HG02571 (cell line): ENCODE results near the gene IL10.
A peak's percentile ranks its signal among the peaks of the same experiment; 100 is the strongest.
"Not testable (repeated sequence)": the region's sequence is repeated elsewhere in the genome, so short reads cannot be mapped to it uniquely, and the experiment has no call there.

Experiments
- ATAC-seq: cut with Tn5 transposase; IDR thresholded peaks from one replicate; pipeline ENCODE4 v1.9.1; 2021; ENCODE audit warnings: mild to moderate bottlenecking, moderate library complexity; ENCODE audit not compliant: unreplicated experiment

IL10 gene

DNA sequence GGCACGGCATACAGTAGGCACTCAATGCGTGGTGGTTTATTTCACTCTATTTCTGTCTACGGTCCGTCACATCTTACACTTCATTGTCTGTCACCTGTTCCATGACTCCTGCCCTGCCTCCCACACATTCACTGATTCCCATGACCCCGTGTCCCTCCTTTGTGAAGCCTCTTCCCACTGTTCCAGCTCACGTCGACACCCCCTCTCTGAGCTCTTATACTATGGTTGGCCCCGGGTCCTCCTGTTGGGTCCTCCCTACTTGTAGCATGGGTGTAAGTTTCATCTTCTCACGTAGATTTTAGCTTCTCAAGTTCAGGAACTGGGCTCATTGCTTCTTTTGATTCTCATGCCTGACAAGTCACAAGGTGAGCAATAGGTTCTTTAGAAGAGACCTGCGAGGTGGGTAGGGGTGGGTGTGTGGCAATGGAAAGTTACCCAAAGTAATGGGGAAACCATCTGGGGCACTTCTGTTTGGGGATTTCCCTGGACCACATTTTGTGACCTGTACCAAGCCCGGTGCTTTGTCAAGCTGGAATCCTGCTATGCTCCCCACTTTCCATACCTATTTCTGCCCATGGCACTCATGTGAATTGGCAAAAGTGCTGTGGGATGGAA lies 22.1 kb upstream of the IL10 start:
- no peak for ATAC-seq

DNA sequence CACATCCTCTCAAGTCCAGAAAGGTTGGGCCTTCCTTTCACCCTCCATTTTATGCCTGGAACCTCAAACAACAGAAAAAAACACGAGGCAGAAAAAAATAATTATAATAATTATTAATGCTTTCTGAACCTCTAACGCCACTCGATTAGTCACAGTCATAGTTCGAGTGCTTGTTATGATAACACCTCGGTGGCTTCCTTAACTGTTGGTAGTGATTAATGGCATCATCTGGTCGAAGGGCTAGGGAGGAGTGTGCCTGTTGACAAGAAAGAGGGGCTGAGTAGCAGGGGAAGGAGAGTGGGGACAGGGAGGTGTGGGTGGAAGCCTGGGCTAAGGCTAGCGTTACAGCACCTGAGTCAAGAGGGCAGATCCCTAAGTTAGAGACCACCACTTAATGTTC lies 21.3 kb upstream of the IL10 start:
- no peak for ATAC-seq

DNA sequence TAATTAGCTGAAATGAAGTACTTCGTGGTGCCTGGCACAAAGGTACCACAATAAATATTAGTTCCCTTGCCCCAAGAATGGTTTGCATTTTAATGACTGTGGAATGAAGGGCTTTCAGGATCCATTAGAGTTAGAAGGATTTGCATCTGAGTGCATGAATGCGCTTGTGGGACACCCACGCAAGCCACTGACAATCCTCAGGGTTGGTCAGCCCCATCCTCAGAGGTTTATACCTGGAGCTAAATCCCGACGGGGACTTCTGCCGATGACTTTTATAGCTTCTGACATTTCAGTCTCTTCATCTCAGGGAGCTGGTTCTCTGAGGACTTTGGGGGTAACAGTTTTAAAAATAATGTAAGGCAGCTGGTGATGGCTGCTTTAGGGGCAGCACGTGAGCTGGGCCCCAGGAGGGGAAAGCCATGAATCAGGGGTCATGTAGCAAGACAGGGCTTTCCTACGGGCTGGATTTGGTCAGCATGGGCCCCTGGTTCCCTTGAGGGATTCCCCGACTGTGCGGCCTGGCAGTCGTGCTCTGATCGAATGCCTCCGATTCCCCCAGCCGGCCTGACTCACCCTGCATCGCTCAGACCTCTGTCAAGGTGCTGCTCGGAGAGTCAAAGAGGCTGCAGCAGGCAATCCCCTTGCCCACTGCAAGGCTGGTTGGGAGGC lies 20.8 kb upstream of the IL10 start:
- ATAC-seq: peak; percentile 41

DNA sequence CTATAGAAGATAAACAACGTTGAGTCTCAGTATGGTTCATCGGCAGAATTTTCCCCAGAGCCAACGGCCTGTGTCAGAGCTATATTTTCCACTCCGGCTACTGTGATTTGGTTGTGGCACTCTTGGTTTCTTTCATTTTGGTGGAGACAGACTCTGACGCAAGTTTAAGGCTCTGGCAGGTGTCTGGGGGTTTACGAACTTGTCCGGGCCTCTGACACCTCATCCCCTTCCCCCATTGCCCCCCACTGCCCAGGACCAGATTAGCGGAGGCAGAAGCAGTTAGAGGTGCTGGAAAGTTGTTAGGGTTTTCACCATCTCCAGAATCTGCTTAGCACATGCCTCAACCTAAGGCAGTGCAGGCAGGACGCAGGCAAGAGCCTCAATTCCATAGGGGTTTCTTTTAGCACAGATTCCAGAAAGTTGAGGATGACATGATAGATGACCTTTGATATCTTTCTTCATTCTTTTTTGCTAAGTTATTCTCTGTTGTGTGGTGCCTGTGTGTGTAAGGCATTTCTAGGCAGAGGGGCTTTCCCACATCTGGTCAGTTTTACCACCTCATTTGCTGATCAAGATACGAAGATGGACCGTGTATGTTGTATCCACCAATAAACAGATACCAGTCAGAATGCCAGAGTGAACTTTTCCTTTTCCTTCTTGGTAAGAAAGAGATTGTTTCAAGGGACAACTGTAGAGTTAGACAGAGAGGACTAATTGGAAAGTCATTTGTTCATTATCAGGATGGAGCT lies 18.4 kb upstream of the IL10 start:
- ATAC-seq: no peak

DNA sequence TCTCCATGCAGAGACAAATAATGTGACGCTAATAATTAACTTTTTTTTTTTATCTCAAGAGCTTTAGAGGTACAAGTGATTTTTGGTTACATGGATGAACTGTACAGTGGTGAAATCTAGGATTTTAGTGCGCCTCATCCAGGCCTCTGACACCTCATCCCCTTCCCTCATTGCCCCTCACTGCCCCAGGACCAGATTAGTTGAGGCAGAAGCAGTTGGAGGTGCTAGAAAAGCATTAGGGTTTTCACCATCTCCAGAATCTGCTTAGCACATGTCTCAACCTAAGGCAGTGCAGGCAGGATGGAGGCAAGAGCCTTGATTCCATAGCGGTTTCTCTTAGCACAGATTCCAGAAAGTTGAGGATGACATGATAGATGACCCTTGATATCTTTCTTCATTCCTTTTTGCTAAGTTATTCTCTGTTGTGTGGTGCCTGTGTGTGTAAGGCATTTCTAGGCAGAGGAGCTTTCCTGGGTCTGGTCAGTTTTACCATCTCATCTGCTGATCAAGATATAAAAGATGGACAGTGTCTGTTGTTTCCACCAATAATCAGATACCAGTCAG lies 16.3 kb upstream of the IL10 start:
- no peak for ATAC-seq

DNA sequence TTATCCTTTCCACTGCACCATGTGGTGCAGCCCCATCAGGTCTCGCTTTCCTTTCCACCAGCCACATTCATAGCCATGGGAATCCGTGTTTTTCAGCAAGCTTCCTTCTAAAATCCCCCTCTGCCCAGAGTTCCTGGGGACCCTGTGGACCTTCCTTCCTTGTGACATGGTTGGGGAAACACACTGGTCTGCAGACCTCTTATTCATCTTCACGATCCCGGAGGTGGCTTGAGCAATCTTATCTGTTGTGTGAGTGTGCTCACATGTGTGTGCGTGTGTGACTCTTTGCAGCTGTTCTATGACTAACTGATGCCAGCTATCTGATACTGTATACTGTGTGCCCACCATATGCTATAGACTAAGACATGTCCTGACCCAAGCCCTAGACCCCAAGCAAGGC lies 15.6 kb upstream of the IL10 start:
- ATAC-seq: no peak

- ATAC-seq: no peak
These were observed 14.1 kb upstream of the IL10 start for GRCh38 chr1:206786212-206786886.

DNA sequence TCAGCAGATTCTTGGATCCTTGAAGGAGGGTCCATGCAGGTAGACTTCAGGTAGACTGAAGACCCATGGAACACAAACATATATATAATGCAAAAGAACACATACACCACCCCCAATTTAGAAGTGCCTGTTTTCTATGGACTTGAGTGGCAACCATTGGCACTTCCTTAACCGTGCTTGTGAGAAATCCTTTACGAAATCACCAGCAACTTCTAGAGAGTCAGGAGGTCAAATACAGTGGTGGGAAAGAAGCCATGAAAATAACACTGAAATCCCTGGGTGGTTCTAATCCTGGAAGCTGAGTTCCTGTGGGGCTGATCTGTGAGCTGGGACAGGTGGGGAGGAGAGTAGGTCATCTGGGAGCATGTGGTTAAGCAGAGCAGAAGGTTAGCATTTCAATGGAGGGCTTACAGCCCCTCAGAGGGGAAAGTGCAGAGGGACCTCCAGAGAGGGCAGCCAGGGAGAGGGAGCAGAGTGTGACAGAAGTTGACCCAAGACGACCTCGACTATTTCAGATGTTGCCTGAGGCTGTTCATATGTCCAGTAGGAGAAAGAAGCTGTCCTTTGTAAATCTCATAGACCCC lies 13.0 kb upstream of the IL10 start:
- no peak for ATAC-seq

DNA sequence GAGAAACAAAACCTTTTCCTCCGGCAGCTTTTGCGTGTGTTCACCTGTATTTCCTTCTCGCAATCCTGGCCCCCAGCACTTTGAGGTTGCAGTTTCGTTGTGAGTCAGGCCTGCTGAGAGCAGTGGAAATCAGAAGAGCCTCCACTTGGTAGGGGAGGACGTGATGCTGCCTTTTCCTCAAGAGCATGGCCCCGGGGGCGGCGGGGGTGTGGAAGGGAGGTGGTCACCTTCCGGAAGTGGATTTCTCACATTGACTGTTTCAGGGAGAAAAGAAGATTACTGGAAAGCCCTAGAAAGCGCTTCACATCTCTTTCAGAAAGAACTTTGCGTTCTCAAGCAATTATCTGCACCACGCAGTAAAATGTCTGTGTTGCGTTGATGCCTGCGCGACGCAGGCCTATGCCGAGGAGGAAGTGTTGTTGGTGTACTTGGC lies 12.2 kb upstream of the IL10 start:
- peak; percentile 62 for ATAC-seq

DNA sequence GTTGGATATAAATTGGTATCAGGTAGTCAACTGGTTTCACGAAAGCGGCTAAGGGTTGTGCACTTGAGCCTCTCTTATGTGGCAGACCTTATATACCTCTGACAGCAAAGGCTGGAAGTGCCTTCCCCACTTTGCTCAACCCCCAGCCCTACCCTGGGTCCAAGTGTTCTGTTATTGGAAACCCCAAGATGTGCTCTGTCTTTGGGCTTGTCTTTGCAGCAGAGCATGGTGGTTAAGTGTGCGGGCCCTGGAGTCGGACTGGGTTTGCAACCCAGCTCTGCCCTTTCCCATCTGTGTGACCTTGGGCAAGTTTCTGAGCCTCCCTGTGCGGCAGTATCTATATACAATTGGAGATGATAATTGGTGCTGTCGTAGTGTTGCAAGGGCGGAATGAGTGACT lies 11.2 kb upstream of the IL10 start:
- ATAC-seq: no peak

DNA sequence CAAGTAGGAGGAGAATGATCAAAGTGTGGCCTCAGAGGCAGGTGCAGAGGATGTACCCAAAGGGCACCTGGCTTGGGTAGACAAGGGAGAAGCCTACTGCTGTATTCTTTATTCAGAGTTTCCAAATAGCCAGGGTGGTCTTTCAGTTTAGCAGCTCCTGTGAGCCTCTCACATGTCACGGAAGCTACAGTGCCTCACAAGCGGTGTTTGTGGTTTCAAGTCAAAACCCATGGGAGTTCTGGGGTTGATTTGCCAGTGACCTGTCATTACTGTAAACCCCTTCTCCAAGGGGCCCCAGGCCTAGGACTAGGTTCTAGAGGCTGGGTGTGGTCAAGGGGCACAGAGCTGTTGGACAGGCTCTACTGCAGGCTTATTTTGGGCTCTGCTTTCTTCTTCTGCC lies 10.2 kb upstream of the IL10 start:
- ATAC-seq: peak; percentile 62

DNA sequence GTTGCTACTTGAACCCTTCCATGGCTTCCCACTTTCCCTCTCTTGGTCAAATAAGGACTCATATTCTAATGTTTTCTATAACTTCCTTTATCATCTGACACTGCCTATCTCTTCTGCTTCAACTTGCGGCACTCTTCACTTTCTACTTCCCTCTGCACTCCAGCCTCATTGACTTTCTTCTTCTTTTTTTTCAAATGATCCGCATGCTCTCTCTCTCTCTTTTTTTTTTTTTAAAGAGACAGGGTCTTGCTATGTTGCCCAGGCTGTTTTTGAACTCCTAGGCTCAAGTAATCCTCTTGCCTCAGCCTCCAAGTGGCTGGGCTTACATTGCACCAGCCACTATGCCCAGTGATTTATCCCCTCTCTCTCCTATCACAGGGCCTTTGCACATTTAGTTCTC lies 7.3 kb upstream of the IL10 start:
- no peak for ATAC-seq

DNA sequence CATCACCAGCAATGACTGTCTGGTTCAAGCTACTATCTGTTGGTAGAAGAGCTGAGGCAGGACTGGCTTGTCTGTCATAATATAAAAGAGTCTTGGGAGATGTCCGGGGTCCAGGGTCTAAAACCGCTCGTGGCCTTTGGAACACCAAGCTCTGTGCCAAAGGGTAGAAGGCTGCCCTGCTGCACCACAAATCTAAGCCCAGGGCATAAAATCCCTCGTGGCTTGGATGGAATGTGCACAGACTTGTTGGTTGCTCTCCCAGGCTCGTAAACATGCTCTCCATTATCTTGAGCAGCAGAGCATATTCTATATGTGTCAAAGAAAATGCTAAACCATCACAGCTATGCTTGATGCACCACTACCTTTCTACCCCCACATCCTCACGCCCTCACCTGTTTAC lies 6.6 kb upstream of the IL10 start:
- ATAC-seq: not testable (repeated sequence)

DNA sequence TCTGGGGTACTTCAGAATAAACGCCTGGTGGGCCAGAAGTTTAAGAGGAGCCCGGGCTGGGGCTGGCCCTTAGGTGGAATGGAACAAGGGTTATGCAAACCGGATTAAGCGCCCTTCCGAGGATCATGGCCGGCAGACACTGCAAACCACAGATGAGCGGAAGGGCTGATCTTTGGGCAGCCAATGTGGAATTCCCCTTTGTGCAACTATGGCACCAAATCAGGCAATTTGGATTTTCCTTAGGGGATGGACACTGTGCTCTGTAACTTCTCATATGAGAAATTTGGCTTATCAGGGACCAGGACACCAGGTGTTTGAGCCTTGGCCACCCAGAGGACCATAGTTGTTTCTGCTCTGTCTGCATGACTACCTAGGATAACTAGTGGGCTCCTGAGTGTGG lies 5.7 kb upstream of the IL10 start:
- no peak for ATAC-seq

- no peak for ATAC-seq
These were observed 3.9 kb upstream of the IL10 start for GRCh38 chr1:206776229-206776628.

- ATAC-seq: no peak
These were observed 1.8 kb upstream of the IL10 start for GRCh38 chr1:206774093-206774492.

DNA sequence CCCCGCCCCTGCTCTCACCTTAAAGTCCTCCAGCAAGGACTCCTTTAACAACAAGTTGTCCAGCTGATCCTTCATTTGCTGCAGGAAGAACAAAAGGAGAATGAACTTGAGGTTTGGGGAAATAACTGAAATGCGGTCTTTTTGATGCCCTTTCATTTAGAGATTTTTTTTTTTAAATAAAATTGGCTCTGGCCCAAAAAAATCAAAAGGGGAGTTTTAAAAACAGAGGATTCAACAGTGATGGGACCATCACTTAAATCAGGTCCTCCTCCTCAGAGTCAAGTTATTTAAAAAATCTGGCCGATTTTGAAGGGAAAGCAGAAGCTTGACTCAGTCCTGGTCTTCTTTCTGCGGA lies 979 bp downstream of the IL10 start:
- ATAC-seq: no peak

DNA sequence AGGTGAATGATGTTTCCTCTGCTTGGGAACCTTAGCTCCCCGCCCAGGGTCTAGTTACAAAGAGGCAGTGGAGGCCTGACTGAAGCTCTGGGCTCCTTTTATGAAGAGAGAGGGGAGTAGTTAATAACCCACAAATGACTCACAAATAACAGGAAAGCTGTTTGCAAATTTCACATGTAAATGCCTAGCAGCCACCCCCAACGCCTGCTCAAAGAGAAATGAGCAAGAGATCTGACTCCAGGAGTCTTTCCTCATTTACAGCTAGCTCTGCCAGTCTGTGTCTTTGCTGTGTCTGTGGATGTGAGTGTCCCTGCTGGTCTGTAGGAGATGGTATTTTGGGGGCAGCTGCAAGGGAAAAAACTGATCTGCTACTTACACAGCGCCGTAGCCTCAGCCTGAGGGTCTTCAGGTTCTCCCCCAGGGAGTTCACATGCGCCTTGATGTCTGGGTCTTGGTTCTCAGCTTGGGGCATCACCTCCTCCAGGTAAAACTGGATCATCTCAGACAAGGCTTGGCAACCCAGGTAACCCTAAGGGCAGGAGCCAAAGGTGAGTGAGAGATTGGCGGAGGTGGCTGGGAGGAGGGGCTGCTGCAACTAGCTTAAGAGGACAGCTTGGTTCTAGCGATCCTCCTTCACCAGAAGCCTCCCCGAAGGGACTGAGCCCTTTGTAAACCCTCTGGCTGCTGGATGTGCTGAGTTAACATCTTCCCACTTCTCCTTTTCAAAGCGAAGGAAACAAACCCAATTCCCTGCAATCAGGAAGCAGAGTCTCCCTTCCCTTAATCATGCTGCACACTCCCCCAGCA lies 1.6 kb downstream of the IL10 start, which contains the start of gene IL19:
TSS of gene IL19 (plus strand) at position 243 of the 807 bp plus-strand sequence. CDS start 65,890 bp downstream, outside the sequence.
- no peak for ATAC-seq

DNA sequence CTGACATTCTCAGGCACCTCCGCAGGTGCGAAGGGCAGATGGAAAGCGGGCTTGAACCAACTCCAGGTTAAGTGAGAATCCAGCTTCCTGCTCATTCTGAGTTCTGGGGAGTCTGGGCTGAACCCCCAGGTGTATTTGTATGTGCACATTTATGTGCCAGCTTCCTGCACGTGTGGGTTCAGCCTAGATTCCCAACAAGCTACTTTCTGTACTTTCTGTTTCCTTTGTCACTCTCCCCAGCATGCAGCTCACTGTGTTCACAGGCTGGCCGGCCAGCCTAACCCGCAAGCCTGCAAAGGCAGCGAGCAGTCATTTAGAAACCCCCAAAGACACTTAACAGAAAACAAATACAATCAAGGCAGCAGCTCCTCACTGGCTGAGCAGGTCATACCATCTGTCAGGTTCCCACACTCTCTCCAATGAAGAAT lies 3.0 kb downstream of the IL10 start:
- peak; percentile 46 for ATAC-seq
